ENCODE results near the gene PLPP6. TPM values are rescaled to one million over a fixed set of nuclear protein-coding genes. Genes with fewer than 3 reads are reported as not detected.

The PLPP6 gene
- total and polyA plus RNA-seq, 2 of the 8 experiments (the other 6 are each of a cell fraction or from before 2014, with no cell fraction given) = 11.8 to 13.3 TPM

DNA sequence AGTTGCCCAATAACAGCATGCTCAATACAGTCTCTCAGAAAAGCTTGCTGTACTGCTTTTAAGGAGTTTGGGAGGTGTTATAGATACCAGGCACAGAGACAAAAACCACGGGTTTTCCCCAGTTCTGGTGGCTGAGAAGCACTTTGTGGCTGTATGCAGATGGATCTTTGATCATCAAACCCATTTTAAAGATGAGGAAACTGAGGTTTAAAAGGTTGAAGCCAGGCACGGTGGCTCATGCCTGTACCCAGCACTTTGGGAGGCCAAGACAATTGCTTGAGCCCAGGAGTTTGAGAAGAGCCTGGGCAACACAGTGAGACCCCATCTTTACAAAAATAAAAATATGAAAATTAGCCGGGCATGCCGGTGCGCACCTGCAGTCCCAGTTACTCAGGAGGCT is 46.3 kb upstream of the PLPP6 start:
- Histone ChIP-seq H3K4me1 (replicated peaks in 1 of 4; ENCODE audit: control insufficient read depth in 3 of 4, insufficient read depth in 4 of 4, low read length in 3 of 4) (peaks cover under 1 to 7% (median 4%) of the 10 kb centered on the region in 4 experiments; a peak in 5 of 7 replicates), H2BK120ac (replicated peaks; ENCODE audit: low read depth, low read length) (no peak overlapping the region), H4K91ac (replicated peaks; ENCODE audit: insufficient read length, low read length) (no peak overlapping the region), H3K23ac (ENCODE audit: insufficient read length) (no peak overlapping the region), H4K20me1 (replicated peaks in 1 of 2; ENCODE audit: control insufficient read depth in 1 of 2, insufficient read depth in 2 of 2, low read length in 2 of 2) (no peaks in the 10 kb centered on the region), H3K27me3 (replicated peaks in 1 of 4; ENCODE audit: control insufficient read depth in 3 of 4, extremely low read depth in 1 of 4, insufficient read depth in 3 of 4, low read length in 3 of 4) (no peaks in the 10 kb centered on the region), H3K36me3 (ENCODE audit: control insufficient read depth in 2 of 4, insufficient read depth in 4 of 4, low read length in 3 of 4) (no peaks in the 10 kb centered on the region), H3K4me3 (ENCODE audit: extremely low read depth in 1 of 4, insufficient read depth in 2 of 4, low read depth in 3 of 4, low read length in 4 of 4) (no peak overlapping the region), H3K27ac (ENCODE audit: low read depth, low read length) (no peak overlapping the region), H2BK5ac (ENCODE audit: low read depth, low read length) (no peak overlapping the region), H2AFZ (ENCODE audit: low read length) (no peak overlapping the region), H3K4ac (replicated peaks; ENCODE audit: insufficient read length, low read depth, low read length) (no peak overlapping the region), H4K5ac (ENCODE audit: insufficient read length, low read depth, low read length) (no peak overlapping the region), H2AK5ac (ENCODE audit: low read depth, low read length) (no peak overlapping the region; the same call in 1 of the 2 replicates), H3K79me1 (ENCODE audit: low read depth, low read length) (no peaks in the 10 kb centered on the region), H3K14ac (ENCODE audit: insufficient read length) (no peak overlapping the region), H3K18ac (ENCODE audit: extremely low read depth, low read length) (no peak overlapping the region), H3K56ac (replicated peaks; ENCODE audit: insufficient read length, low read depth, low read length) (no peak overlapping the region), H3K4me2 (ENCODE audit: insufficient read depth in 1 of 2, low read depth in 2 of 2, low read length in 2 of 2) (no peak overlapping the region), H3K79me2 (ENCODE audit: control insufficient read depth in 1 of 2, insufficient read depth in 2 of 2, low read length in 2 of 2) (no peaks in the 10 kb centered on the region), H3K9ac (replicated peaks in 1 of 4; ENCODE audit: extremely low read depth in 1 of 4, low read depth in 3 of 4, low read length in 3 of 4) (no peak overlapping the region; a peak in 1 of 7 replicates), H3K23me2 (ENCODE audit: low read depth, low read length) (no peaks in the 10 kb centered on the region), H2BK12ac (ENCODE audit: low read depth, low read length) (no peak overlapping the region), H4K8ac (ENCODE audit: extremely low read depth, insufficient read depth, low read length) (no peak overlapping the region), H3K9me3 (ENCODE audit: insufficient read depth in 2 of 2, low read depth in 1 of 2, low read length in 1 of 2) (no peaks in the 10 kb centered on the region), H2BK20ac (ENCODE audit: low read length) (no peak overlapping the region), H2BK15ac (ENCODE audit: low read length) (no peak overlapping the region)
- CTCF ChIA-PET (ENCODE audit: partially characterized antibody) = no interaction called here
- WGBS, 2 experiments (ENCODE audit: extremely low coverage in 1 of 2, insufficient coverage in 1 of 2, insufficient read length in 1 of 2, insufficient replicate concordance in 2 of 2, low coverage in 1 of 2, low lambda C conversion rate in 2 of 2, missing lambda C conversion rate in 1 of 2) = 87% methylated on average over 5 of the region's 5 CpGs; no CpG with 5 or more reads in 1 of the 2 experiments
- FAIRE-seq = no peak
- DNase-seq (ENCODE audit: low read depth in 1 of 2, low spot score in 2 of 2) = no peak
- POLR2A ChIA-PET (ENCODE audit: partially characterized antibody) = no interaction called here
- TF ChIP-seq SP4 (IDR thresholded peaks at IDR 0.05; ENCODE audit: low read length) (no peak), RFX5 (IDR thresholded peaks at IDR 0.05; ENCODE audit: borderline replicate concordance, low read depth, low read length) (no peak), TBP (IDR thresholded peaks at IDR 0.05; ENCODE audit: low read depth, low read length) (no peak), CTCF (IDR thresholded peaks at IDR 0.05; ENCODE audit: control extremely low read depth in 1 of 3, insufficient read depth in 1 of 3, low read depth in 1 of 3, low read length in 3 of 3) (no peak), RNF2 (IDR thresholded peaks at IDR 0.05; ENCODE audit: borderline replicate concordance, low read depth, low read length, missing control alignments, poor library complexity, severe bottlenecking) (no peak), E2F6 (IDR thresholded peaks at IDR 0.05) (no peak), SAP30 (IDR thresholded peaks at IDR 0.05; ENCODE audit: insufficient read depth, insufficient replicate concordance, low read length) (no peak), HDAC6 (IDR thresholded peaks at IDR 0.05; ENCODE audit: low read depth, low read length) (no peak), KDM1A (IDR thresholded peaks at IDR 0.05; ENCODE audit: borderline replicate concordance, low read length) (no peak), NANOG (IDR thresholded peaks at IDR 0.05; ENCODE audit: insufficient read depth, low read depth, low read length, poor library complexity, severe bottlenecking) (no peak), POLR2AphosphoS5 (IDR thresholded peaks at IDR 0.05; ENCODE audit: low read depth, low read length) (no peak)

Data from H1 (cell line).